ENCODE measurements around the gene GRID1. TPM values are rescaled to one million over a fixed set of nuclear protein-coding genes. Genes with fewer than 3 reads are reported as not detected.

The GRID1 gene
- total RNA-seq, 1 donor from 2014 or later, result 0.60 TPM

DNA sequence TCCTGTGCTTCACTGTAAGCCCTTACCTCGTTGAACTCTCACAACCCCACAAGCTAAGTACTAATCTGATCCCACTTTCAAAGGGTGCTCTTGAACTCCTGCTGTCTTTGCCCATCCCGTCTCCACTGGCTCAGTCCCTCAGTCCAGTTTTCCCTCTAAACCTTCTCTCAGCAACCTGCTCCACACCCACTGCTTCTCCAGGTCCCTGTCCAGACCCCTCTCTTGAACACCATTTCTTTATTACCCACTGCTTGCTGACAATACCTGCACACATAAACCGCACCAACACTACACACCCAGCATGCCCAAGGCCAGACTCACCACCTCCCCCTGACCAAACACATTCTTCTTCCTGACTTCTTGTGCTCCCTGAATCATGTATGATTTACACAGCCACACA lies 343.3 kb downstream of the GRID1 start:
- Mint-ChIP-seq H3K4me3 (ENCODE audit: unreplicated experiment) (no peak overlapping the region), H3K27ac (ENCODE audit: unreplicated experiment) (no peak overlapping the region), H3K9me3 (ENCODE audit: low read depth) (no peaks in the 10 kb centered on the region), H3K36me3 (ENCODE audit: low read depth) (peaks cover 1% of the 10 kb centered on the region), H3K4me1 (ENCODE audit: low read depth) (no peaks in the 10 kb centered on the region), H3K27me3 (ENCODE audit: low read depth) (no peaks in the 10 kb centered on the region)
- no peak for TF ChIP-seq CTCF (IDR thresholded peaks at IDR 0.05)
- no peak for DNase-seq (ENCODE audit: low spot score)

- H3K9me3 Mint-ChIP-seq (ENCODE audit: low read depth), result no peaks in the 10 kb centered on the region
- peaks cover 1% of the 10 kb centered on the region for H3K36me3 Mint-ChIP-seq (ENCODE audit: low read depth)
- DNase-seq (ENCODE audit: low spot score), result no peak
- H3K4me3 Mint-ChIP-seq (ENCODE audit: unreplicated experiment), result no peak overlapping the region
- no peaks in the 10 kb centered on the region for H3K27me3 Mint-ChIP-seq (ENCODE audit: low read depth)
- TF ChIP-seq CTCF (IDR thresholded peaks at IDR 0.05), result no peak
- no peaks in the 10 kb centered on the region for H3K4me1 Mint-ChIP-seq (ENCODE audit: low read depth)
- no peak overlapping the region for H3K27ac Mint-ChIP-seq (ENCODE audit: unreplicated experiment)
Observed at GRCh38 chr10:86022906-86023305, 343.7 kb downstream of the GRID1 start.

GRCh38 chr10:86020134-86020533 lies 346.5 kb downstream of the GRID1 start:
- no peak overlapping the region for H3K4me3 Mint-ChIP-seq (ENCODE audit: unreplicated experiment)
- TF ChIP-seq CTCF (IDR thresholded peaks at IDR 0.05), result no peak
- H3K9me3 Mint-ChIP-seq (ENCODE audit: low read depth), result peaks cover 3% of the 10 kb centered on the region
- DNase-seq (ENCODE audit: low spot score), result no peak
- peaks cover 1% of the 10 kb centered on the region for H3K36me3 Mint-ChIP-seq (ENCODE audit: low read depth)
- H3K4me1 Mint-ChIP-seq (ENCODE audit: low read depth), result no peaks in the 10 kb centered on the region
- H3K27ac Mint-ChIP-seq (ENCODE audit: unreplicated experiment), result no peak overlapping the region
- no peaks in the 10 kb centered on the region for H3K27me3 Mint-ChIP-seq (ENCODE audit: low read depth)

- no peaks in the 10 kb centered on the region for H3K4me1 Mint-ChIP-seq (ENCODE audit: low read depth)
- TF ChIP-seq CTCF (IDR thresholded peaks at IDR 0.05), result no peak
- H3K9me3 Mint-ChIP-seq (ENCODE audit: low read depth), result peaks cover 3% of the 10 kb centered on the region
- DNase-seq (ENCODE audit: low spot score), result no peak
- no peaks in the 10 kb centered on the region for H3K27me3 Mint-ChIP-seq (ENCODE audit: low read depth)
- H3K36me3 Mint-ChIP-seq (ENCODE audit: low read depth), result peaks cover 1% of the 10 kb centered on the region
- no peak overlapping the region for H3K27ac Mint-ChIP-seq (ENCODE audit: unreplicated experiment)
- H3K4me3 Mint-ChIP-seq (ENCODE audit: unreplicated experiment), result no peak overlapping the region
Observed at GRCh38 chr10:86019141-86019540, 347.5 kb downstream of the GRID1 start.

DNA sequence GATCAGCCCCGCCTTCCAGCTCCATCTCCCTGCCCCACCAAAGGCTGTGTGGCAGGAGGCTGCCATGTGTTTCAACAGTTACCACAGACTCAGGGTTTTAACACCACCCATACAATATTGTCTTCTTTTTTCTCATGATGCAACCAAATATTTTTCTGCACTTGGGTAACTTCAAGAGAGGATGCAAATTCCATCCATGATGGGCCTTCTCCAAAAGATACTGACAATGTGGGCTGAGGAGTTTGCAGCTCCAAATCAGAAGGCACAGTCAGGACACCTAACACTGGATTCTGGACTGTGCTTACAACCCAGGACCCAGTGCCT lies 347.9 kb downstream of the GRID1 start:
- Mint-ChIP-seq H3K9me3 (ENCODE audit: low read depth) (peaks cover 3% of the 10 kb centered on the region), H3K36me3 (ENCODE audit: low read depth) (peaks cover 1% of the 10 kb centered on the region), H3K27ac (ENCODE audit: unreplicated experiment) (no peak overlapping the region), H3K4me1 (ENCODE audit: low read depth) (no peaks in the 10 kb centered on the region), H3K27me3 (ENCODE audit: low read depth) (no peaks in the 10 kb centered on the region), H3K4me3 (ENCODE audit: unreplicated experiment) (no peak overlapping the region)
- no peak for TF ChIP-seq CTCF (IDR thresholded peaks at IDR 0.05)
- no peak for DNase-seq (ENCODE audit: low spot score)
